ENCODE measurements around the gene PRG2.

- TF ChIP-seq, protein P1, sequence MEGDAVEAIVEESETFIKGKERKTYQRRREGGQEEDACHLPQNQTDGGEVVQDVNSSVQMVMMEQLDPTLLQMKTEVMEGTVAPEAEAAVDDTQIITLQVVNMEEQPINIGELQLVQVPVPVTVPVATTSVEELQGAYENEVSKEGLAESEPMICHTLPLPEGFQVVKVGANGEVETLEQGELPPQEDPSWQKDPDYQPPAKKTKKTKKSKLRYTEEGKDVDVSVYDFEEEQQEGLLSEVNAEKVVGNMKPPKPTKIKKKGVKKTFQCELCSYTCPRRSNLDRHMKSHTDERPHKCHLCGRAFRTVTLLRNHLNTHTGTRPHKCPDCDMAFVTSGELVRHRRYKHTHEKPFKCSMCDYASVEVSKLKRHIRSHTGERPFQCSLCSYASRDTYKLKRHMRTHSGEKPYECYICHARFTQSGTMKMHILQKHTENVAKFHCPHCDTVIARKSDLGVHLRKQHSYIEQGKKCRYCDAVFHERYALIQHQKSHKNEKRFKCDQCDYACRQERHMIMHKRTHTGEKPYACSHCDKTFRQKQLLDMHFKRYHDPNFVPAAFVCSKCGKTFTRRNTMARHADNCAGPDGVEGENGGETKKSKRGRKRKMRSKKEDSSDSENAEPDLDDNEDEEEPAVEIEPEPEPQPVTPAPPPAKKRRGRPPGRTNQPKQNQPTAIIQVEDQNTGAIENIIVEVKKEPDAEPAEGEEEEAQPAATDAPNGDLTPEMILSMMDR (conservative IDR thresholded peaks at IDR 0.05; ENCODE audit: low read depth, low read length), result no peak
- no peak for TF ChIP-seq POLR2A (IDR thresholded peaks at IDR 0.05; ENCODE audit: low read depth, low read length)
Observed at GRCh38 chr11:57376095-57377090, 14.1 kb downstream of the PRG2 start.
